Pulmonary artery endothelial cell (primary cell): ENCODE data around the gene LRIT2. TPM values are rescaled to one million over a fixed set of nuclear protein-coding genes. Genes with fewer than 3 reads are reported as not detected.

Source experiments
- DNase-seq: peaks from one replicate; pipeline ENCODE4 v3.0.0-alpha.2; 2011; ENCODE audit warnings: low read depth, low spot score
- total RNA-seq: library from RNA; depleted of rRNA; stranded (reverse); fragments of >200 nt; gene quantifications from 2 replicates; pipeline ENCODE4 v1.2.3, GENCODE V29; 2014

Gene LRIT2
- total RNA-seq, 1 donor from 2014 or later = not detected

DNA sequence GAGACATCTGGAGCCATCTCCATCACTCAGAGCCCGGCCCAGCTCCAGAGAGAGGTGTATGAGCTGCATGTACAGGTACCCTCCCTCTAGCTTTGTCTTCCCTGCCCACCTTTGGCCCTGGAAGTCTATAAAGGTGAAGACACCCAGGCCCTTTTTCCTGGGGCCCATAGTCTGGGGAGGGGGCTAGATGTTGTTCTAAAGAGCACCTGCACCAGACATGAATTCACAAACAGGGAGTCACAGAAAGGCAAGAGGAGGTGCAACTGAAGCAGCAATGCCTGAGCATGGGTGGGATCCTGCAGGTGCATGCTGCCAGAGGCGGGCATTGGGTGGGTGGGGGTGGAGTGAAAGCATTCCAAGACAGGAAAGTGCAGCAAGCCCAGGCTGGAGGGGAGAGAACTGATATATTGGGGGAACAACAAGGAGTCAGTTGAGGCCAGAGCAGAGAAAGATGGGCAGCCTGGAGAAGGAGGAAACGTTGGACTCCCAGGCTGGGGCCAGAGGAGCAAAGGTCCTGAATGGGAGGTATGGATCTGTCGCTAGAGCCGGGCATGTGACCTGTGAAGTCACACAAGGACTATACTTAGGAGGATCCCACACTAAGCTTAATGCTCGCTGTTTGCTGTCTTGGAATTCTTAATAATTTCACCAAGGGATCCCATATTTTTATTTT is 19.4 kb downstream of the LRIT2 start:
- no peak for DNase-seq

DNA sequence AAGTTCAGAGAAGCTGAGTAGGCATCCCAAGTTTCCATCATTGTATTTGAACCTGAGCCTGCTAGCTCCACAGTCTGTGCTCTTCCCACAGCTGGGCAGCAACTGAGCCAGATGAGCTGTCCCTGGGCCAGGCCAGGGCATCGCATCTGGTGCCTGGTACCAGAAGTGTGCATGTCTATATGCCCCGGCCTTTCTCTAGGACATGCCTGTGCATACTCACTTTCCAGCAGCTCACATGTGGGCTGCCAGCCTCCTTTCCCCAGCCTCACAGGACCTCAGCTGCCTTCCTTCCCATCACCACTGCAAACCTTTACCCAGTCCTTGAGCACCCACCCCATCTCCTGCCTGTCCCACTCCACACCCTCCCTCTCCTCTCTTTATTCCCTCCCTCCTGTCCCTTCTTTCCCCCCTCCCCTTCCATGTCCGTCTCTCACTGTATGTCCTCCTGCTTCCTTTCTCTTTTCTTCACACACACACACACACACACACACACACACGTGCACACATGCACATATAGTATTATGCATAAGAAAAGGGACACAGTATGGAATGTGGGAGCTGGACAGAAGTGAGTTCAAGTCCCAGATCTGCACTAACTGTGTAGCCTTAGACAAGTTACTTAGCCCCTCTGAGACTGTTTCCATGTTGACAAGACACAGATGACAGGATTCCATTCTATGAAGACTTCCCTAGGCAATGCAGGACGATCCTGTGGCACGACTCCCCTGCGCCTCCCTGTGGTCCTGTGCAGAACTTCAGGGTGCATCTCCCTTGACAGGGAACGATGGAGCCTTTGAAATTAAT is 20.1 kb downstream of the LRIT2 start:
- peak; percentile 4 for DNase-seq

GRCh38 chr10:84204610-84205009 is 20.7 kb downstream of the LRIT2 start:
- no peak for DNase-seq

DNA sequence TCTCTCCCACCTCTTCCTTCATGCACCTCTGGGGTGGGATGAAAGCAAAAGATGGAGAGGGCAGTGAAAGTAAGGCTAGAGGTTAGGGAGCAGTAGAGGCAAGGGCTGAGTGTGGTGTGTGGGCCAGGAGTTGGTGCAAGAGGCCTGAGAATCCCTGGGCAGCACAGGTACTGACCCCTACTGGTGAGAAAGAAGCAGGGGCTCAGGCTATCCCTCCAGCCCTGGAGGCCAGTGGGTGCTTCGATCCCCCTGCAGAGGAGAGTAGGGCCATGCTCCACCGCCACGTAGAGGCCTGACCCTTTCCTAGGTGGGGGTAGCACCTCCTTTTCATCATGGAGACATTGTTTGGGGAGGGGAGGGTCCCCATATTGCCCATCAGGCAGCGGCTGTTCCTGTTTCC is 21.2 kb downstream of the LRIT2 start:
- no peak for DNase-seq

GRCh38 chr10:84202349-84202748 is 23.0 kb downstream of the LRIT2 start:
- no peak for DNase-seq

- no peak for DNase-seq
Measured at GRCh38 chr10:84201682-84202081, 23.7 kb downstream of the LRIT2 start.

DNA sequence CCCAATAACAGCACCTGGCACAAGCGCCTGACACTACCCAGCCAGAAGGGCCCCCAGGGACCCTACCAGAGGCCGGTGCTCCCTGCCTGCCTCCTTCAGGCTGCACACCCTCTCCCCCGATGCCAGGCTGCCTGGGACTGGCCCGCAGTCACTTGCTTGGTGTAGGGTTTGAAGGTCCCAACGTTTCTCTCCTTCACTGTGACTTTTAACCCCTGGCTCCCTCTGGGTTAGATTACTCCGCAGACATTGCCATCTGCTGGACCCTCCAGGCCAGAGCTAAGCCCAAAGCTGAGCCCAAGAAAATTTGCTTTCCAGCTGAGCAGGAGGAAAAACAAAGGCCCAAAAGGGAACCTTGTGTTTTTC is 24.1 kb downstream of the LRIT2 start:
- no peak for DNase-seq

- no peak for DNase-seq
Measured at GRCh38 chr10:84200537-84201243, 24.7 kb downstream of the LRIT2 start.

- DNase-seq = no peak
Measured at GRCh38 chr10:84198206-84198915, 27.0 kb downstream of the LRIT2 start.

GRCh38 chr10:84197643-84198042 is 27.7 kb downstream of the LRIT2 start:
- no peak for DNase-seq

DNA sequence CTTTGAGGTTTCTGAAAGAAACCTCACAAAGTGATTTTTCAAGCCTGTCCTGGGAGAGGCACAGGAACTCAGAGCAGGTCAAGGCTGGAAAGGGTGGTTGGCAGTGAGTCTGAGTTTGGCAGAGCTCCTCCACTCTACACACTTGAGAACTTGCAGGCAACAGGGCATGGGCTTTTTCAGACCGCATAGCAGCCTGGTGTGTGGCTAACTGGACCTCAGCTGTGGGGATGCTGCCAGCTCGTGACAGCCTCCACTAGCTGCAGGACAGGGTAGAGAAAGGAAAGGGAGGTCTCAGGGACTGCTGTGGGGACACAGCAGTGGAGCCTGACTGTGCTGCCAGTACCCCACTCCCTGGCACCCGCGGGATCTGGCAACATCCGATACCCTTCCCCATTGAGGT is 28.4 kb downstream of the LRIT2 start:
- no peak for DNase-seq

DNA sequence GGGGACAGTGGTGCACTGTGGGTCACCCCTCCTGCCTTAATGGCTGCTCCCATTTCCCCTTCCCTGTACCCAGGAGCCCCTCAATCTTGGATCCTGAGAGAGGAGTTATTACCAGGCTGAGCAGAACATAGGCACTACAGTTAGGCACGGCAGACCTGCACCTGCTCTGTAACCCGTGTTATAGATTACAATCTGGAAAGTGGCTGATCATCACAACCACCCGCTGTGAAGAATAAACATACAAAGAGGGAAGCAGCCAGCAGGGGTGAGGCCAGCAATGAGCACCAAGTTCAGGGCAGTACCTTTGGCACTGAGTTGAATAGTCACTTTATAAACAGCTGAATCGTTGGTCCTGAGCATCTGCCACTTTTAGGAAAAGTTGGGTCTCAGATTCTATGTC is 29.3 kb downstream of the LRIT2 start:
- no peak for DNase-seq

- DNase-seq = no peak
Measured at GRCh38 chr10:84195044-84195830, 30.1 kb downstream of the LRIT2 start.

- no peak for DNase-seq
Measured at GRCh38 chr10:84194424-84195043, 30.8 kb downstream of the LRIT2 start, which contains the start of gene CDHR1. Gene CDHR1 (plus strand): TSS chr10:84194537. CDS start chr10:84194761, 224 bp downstream.

- no peak for DNase-seq
Measured at GRCh38 chr10:84193846-84194423, 31.4 kb downstream of the LRIT2 start.

- no peak for DNase-seq
Measured at GRCh38 chr10:84193327-84193726, 32.0 kb downstream of the LRIT2 start.

DNA sequence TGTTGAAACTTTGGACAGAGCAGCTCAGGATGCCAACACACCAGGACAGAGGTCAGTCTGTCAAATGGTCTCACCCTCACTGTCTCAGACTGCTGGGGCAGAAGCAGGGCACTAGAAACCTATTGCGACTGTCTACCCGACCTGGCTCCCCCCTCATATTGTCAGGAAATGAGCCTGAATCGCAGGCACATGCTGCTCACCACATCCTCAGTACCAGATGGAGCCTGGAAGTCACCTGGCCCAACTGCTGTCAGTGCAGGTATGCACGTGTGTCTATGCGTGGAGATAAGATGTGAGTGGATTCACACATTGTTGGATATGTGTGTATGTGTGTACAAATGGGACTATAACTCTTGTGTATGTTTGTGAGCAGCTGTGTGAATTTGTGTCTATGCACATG is 34.2 kb downstream of the LRIT2 start:
- no peak for DNase-seq

GRCh38 chr10:84190621-84191020 is 34.7 kb downstream of the LRIT2 start:
- DNase-seq = no peak

DNA sequence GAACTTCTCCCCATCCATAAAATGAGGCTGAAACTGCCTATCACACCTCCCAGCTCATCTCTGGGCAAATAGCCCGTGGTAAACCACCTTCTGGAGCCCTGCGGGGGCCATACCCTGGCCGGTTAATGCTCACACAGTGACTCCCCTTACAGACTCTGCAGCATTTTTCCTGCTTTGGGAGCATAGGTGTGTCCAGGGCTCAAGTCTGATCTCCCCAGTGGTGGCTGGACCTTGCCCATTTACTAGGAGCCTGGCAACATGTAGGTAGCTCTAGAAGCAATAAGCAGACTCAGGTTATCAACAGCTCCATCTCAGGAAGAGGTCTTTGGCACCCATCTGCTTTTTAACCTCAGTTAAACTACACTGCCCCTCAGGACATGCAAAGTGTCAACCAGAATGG is 36.5 kb downstream of the LRIT2 start:
- no peak for DNase-seq

DNA sequence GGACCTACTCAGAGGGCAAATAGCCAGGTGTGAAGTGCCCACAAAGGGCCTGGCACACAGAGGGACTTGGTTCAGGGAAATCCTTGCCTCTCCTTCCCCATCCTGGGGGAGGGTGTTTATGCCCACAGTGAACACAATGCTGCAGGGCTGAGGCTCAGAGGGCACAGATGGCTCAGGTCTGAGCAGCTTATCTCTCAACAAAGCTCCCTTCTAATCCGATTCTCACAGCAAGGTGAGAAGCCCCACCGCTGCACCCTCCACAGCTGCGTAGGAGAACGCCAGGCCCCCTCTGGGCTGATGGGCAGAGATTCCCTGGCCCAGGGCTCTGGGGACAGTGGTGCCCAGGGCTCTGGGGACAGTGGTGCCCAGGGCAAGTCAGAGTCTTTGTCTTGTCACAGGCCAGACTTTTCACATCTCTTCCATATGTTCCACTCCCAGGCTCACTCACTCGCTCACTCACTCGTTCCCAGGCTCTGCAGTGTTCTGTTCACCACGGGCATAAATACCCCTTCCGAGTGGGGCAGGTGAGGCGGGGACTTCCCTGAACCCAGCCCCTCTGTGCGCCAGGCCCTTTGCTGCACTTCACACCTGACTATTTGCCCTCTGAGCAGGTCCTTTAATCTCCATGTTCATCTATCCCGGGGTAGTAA is 39.7 kb downstream of the LRIT2 start:
- no peak for DNase-seq
